ENCODE results near the gene P2RX2. TPM values are rescaled to one million over a fixed set of nuclear protein-coding genes. Genes with fewer than 3 reads are reported as not detected.
A peak's percentile ranks its signal among the peaks of the same experiment; 100 is the strongest.

Gene P2RX2
- total and polyA plus RNA-seq, 2 of the 4 experiments (the other 2 are of a cell fraction): not detected

DNA sequence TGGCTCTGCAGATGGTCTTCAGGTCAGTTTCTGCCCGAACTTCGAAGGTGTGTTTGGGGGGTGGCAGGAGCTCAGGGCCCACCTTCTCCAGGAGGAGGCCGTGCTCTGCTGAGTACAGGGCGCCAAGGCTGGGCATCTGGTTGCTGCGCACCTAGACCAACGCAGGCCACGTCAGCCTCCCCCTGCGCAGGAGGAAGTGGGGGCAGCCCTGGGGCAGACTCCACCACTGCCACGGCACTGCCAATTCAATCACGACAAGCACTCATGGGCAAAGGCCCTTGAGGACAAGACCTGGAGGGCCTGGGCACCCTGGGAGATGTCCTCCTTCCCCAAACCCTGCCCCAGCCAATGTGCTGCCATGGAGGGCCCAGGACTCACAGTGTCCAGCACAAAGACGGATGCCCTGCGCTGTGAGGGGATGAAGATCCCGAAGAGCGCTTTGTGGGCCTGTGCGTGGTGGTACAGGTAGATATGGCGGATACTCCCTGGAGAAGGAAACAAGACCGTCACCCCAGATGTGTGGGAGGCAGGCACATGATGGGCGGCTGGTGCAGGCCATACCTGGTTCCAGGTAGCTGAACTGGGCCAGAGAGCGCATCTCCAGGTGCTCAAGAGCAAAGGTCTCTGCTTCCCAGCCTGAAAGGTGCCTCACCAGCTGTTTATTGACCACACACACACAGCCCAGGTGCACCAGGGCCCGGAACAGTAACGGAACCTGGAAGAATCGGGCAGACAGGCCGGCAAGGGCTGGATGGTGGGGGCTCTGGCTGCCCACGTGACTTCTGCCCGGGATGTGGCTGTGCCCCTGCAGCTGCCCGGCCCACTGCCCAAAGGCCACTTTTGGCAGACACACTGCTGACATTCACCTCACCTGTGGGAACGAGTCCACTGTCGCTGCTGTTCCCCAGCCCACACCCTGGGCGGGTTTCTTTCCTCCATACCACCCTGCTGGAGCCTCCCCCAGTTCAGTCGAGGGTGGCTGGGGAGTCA, 24.6 kb downstream of the P2RX2 start:
- H2BK20ac ChIP-seq (ENCODE audit: low read depth, low read length): no peak overlapping the region
- CTCF ChIA-PET: no interaction called here
- H3K9ac ChIP-seq (ENCODE audit: low read depth, low read length): no peak overlapping the region
- H4K5ac ChIP-seq (ENCODE audit: low read depth, low read length): no peak overlapping the region
- H3K9me1 ChIP-seq (ENCODE audit: insufficient read depth, low read length): no peaks in the 10 kb centered on the region
- H3K18ac ChIP-seq (ENCODE audit: low read depth, low read length): no peak overlapping the region
- H3K27me3 ChIP-seq (ENCODE audit: control insufficient read depth, insufficient read depth, low read length): no peaks in the 10 kb centered on the region
- H3K9me3 ChIP-seq (ENCODE audit: control insufficient read depth, insufficient read depth, low read length): no peaks in the 10 kb centered on the region
- POLR2A ChIA-PET (ENCODE audit: unreplicated experiment): no interaction called here
- no peak overlapping the region for H3K23ac ChIP-seq (ENCODE audit: low read depth, low read length)
- H3K36me3 ChIP-seq (ENCODE audit: control insufficient read depth, insufficient read depth, low read length): peaks cover 36% of the 10 kb centered on the region
- 93% methylated on average over 16 of the region's 30 CpGs; no CpG with 5 or more reads in 1 of the 2 experiments for WGBS, 2 experiments (ENCODE audit: extremely low coverage in 2 of 2, insufficient read length in 1 of 2)
- dilution Hi-C loops (cut with HindIII; ENCODE audit: low sequenced_read_pairs, unreplicated experiment): no loop called here
- no peak overlapping the region for H3K4me3 ChIP-seq (ENCODE audit: insufficient read depth, low read depth, low read length)
- no peak overlapping the region for H3K14ac ChIP-seq (replicated peaks; ENCODE audit: low read depth, low read length)
- H4K91ac ChIP-seq (ENCODE audit: insufficient read depth, low read depth, low read length): no peak overlapping the region
- BruUV-seq (replicated peaks): no TSS peak
- no peaks in the 10 kb centered on the region for H3K79me1 ChIP-seq (ENCODE audit: low read depth in 1 of 2, low read length in 2 of 2)
- intact Hi-C loops (cut with micrococcal nuclease): no loop called here
- peak overlapping the region; percentile 55 for H2AK9ac ChIP-seq (replicated peaks; ENCODE audit: low read depth, low read length, poor library complexity)
- no peak overlapping the region for H4K8ac ChIP-seq (ENCODE audit: low read depth in 2 of 2, low read length in 2 of 2)
- H3K4me1 ChIP-seq (ENCODE audit: control insufficient read depth, insufficient read depth, low read length): no peaks in the 10 kb centered on the region
- DNase-seq (no peak), ATAC-seq (ENCODE audit: low read depth) (no peak)
- no peak overlapping the region for H2AK5ac ChIP-seq (ENCODE audit: low read depth, low read length)
- no peak overlapping the region for H3K27ac ChIP-seq (ENCODE audit: insufficient read depth, low read length)
- H2BK15ac ChIP-seq (ENCODE audit: low read depth, low read length): no peak overlapping the region
- H2BK5ac ChIP-seq (ENCODE audit: low read depth, low read length, poor library complexity, severe bottlenecking): no peak overlapping the region
- in situ Hi-C loops (cut with MboI; ENCODE audit: low sequenced_read_pairs): no loop called here
- no peak overlapping the region for H3K4ac ChIP-seq (ENCODE audit: low read depth, low read length)
- no peak overlapping the region for H2BK120ac ChIP-seq (ENCODE audit: low read depth, low read length)
- no peak overlapping the region for H3K56ac ChIP-seq (ENCODE audit: extremely low read depth, insufficient read depth, low read length)
- H2AFZ ChIP-seq (replicated peaks; ENCODE audit: low read length, poor library complexity): no peak overlapping the region
- H4K20me1 ChIP-seq (ENCODE audit: insufficient read depth, low read length): peaks cover 7% of the 10 kb centered on the region; the same call in 1 of the 2 replicates
- no peak overlapping the region for H3K4me2 ChIP-seq (ENCODE audit: low read depth, low read length)
- TF ChIP-seq RAD21 (IDR thresholded peaks at IDR 0.05; ENCODE audit: low read length) (no peak), NFE2L2 (IDR thresholded peaks at IDR 0.05; ENCODE audit: low read depth, low read length) (no peak), POLR2A (IDR thresholded peaks at IDR 0.05; ENCODE audit: low read depth, low read length) (no peak), RCOR1 (IDR thresholded peaks at IDR 0.05; ENCODE audit: insufficient replicate concordance, low read length) (no peak), FOS (IDR thresholded peaks at IDR 0.05; ENCODE audit: low read depth, low read length) (no peak), SMC3 (IDR thresholded peaks at IDR 0.05; ENCODE audit: low read depth, low read length) (no peak), MAFK (IDR thresholded peaks at IDR 0.05; ENCODE audit: low read depth, low read length) (no peak), CHD1 (IDR thresholded peaks at IDR 0.05; ENCODE audit: low read depth, low read length) (no peak), CEBPB (IDR thresholded peaks at IDR 0.05; ENCODE audit: low read depth, low read length) (no peak), MAZ (IDR thresholded peaks at IDR 0.05; ENCODE audit: borderline replicate concordance, low read depth, low read length) (no peak), RFX5 (IDR thresholded peaks at IDR 0.05; ENCODE audit: low read depth, low read length) (no peak), BHLHE40 (IDR thresholded peaks at IDR 0.05; ENCODE audit: low read depth, low read length) (no peak)
- TF ChIP-seq, protein P1, sequence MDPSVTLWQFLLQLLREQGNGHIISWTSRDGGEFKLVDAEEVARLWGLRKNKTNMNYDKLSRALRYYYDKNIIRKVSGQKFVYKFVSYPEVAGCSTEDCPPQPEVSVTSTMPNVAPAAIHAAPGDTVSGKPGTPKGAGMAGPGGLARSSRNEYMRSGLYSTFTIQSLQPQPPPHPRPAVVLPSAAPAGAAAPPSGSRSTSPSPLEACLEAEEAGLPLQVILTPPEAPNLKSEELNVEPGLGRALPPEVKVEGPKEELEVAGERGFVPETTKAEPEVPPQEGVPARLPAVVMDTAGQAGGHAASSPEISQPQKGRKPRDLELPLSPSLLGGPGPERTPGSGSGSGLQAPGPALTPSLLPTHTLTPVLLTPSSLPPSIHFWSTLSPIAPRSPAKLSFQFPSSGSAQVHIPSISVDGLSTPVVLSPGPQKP (IDR thresholded peaks at IDR 0.05; ENCODE audit: borderline replicate concordance, low read depth, low read length): no peak
- TF ChIP-seq, protein P2, sequence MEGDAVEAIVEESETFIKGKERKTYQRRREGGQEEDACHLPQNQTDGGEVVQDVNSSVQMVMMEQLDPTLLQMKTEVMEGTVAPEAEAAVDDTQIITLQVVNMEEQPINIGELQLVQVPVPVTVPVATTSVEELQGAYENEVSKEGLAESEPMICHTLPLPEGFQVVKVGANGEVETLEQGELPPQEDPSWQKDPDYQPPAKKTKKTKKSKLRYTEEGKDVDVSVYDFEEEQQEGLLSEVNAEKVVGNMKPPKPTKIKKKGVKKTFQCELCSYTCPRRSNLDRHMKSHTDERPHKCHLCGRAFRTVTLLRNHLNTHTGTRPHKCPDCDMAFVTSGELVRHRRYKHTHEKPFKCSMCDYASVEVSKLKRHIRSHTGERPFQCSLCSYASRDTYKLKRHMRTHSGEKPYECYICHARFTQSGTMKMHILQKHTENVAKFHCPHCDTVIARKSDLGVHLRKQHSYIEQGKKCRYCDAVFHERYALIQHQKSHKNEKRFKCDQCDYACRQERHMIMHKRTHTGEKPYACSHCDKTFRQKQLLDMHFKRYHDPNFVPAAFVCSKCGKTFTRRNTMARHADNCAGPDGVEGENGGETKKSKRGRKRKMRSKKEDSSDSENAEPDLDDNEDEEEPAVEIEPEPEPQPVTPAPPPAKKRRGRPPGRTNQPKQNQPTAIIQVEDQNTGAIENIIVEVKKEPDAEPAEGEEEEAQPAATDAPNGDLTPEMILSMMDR (conservative IDR thresholded peaks at IDR 0.05; ENCODE audit: low read depth, low read length): no peak
- TF ChIP-seq, protein P3, sequence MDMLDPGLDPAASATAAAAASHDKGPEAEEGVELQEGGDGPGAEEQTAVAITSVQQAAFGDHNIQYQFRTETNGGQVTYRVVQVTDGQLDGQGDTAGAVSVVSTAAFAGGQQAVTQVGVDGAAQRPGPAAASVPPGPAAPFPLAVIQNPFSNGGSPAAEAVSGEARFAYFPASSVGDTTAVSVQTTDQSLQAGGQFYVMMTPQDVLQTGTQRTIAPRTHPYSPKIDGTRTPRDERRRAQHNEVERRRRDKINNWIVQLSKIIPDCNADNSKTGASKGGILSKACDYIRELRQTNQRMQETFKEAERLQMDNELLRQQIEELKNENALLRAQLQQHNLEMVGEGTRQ (IDR thresholded peaks at IDR 0.05; ENCODE audit: low read depth, low read length): no peak

Data from IMR-90 (cell line).